HUDEP-2 (cell line): ENCODE results near the gene RAB36.
A peak's percentile ranks its signal among the peaks of the same experiment; 100 is the strongest.

Experiments
- DNase-seq, 76 experiments: peaks; one replicate each; lab custom pipeline; 2025; ENCODE audit not compliant: unreplicated experiment in 76 of 76; lab: John Stamatoyannopoulos, UW

The RAB36 gene

DNA sequence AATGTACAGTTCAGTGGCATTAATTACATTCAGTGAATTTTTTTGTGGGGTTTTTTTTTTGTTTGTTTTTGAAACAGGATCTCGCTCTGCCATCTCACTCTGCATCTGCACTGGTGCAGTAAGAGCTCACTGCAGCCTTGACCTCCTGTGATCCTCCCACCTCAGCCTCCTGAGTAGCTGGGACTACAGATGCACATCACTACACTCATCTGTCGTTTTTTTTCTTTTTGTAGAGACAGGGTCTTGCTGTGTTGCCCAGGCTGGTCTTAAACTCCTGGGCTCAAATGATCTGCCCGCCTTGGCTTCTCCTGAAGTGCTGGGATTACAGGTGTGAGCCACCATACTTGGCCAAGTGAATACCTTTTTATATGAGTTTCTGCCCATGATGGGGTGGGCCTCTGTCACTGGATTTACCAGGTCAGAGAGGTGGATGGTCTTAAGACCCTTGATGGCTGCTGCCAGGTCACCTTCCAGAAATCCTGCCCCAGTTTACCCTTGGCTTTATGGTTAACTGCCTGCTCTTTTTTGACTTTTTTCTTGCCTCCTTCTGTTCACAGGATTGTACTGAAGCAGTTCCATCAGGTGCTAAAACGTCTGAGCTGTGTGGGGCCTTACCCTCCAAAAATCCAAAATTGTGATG lies 57.7 kb downstream of the RAB36 start:
- DNase-seq, result no peak

DNA sequence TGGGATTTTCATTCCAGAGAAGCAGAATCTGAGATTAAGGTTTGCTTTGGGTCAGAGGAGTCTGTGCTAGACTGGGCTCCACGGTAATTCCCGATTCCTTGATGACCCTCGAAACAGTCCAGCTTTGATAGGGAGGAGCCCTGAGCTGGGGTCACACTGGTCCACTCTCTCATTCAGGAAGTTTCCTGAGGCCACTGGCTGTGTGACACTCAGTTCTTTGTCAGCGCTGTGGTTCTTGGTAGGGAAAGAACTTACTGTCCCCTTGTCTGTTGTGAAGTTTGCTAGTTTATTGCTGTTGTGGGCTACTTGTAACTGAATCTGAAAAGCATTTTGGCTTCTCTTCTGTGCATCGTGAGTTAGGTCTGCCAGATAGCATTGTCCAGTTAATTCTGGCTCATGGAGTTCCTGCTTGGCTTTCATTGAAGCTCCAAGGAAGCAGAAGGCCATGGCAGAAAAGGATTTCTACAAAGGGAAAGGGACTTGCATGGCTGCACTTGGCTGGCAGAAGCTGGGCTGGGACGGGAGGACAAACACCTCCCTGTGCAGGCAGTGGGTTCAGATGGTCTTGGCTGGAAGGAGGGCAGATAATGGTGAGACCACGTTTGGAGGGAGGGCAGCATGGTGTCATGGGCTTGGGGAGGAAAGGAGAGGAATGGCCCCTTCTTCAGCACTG lies 58.3 kb downstream of the RAB36 start:
- no peak for DNase-seq

DNA sequence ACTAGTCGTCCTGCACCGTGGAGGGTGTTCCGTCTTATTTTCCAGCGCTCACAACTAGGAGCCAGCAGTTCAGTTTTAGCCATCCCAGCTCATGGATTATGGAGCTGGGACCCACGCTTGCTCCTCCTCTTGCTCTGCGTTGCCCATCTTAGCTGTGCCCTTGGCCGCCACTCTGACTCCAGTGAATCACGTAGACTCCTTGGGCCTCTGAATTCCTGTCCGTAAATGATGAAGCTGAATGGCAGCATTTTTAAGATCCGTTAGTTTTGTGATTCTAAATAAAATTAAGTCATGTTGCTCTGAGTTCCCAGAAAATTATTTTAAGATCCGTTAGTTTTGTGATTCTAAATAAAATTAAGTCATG lies 58.8 kb downstream of the RAB36 start:
- no peak for DNase-seq

DNA sequence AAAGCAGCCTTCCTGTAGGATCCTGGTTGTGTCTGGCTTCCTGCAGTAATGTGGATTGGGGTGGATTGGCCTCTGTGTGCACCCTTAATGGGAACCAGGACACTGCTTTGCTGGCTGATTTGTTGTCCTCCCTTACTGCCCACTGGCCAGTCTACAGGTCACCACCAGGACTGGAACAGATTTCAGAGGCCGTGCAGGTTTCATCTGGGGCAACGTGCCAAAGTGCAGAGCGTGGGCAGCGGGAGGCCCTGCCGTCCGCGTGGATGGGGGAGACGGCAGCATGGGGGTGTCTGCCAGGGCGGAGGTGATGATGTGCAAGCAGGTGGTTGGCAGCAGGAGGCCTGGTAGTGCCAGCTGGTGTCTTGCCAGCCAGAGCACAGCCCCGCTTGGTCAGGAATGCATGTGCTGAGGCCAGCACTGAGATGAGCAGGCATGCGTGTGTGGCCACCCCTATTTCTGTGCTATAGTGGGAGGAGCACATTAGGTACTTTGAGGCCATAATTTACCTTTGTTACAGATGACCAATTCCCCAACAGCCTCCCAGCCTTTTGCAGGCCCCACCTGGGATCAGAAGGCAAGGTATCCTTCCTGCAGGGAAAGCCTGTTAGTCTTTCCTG lies 59.4 kb downstream of the RAB36 start:
- peak in 34 of 76 experiments; percentile 14 to 65 (median 32) for DNase-seq

GRCh38 chr22:23205339-23206049 lies 60.2 kb downstream of the RAB36 start:
- no peak for DNase-seq

- DNase-seq, result no peak
Measured at GRCh38 chr22:23206915-23207314, 61.6 kb downstream of the RAB36 start.

DNA sequence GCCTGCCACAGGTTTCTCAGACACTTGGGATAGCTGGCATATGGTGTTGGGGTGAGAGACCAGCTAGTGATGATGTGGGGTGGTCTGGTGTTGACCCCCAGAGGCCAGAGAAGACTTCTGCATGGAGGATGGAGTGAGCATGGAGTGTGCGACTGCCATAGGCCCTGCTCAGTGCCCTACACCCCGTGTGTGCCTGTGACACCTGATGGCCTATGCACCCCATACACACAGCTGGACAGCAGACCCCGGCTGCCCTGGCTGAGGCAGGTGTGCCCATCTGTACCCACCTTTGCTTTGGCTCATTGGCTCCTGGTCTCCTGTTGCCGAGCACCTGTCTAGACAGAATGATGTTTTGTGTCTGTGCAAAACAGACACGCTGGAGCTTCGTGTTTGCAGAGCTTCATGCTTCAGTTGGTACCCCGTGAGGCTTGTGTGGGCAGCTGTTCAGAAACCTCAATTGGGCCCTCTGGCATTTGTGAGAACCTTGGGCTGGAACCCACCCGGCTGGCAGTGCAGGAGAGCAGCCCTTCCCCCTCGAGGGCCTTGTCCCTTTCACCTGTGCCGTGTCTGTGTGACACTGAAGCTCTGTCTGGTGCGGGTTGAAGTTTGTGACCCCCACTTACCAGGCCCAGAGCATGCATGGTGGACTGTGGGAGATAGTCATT lies 62.6 kb downstream of the RAB36 start:
- no peak for DNase-seq

DNA sequence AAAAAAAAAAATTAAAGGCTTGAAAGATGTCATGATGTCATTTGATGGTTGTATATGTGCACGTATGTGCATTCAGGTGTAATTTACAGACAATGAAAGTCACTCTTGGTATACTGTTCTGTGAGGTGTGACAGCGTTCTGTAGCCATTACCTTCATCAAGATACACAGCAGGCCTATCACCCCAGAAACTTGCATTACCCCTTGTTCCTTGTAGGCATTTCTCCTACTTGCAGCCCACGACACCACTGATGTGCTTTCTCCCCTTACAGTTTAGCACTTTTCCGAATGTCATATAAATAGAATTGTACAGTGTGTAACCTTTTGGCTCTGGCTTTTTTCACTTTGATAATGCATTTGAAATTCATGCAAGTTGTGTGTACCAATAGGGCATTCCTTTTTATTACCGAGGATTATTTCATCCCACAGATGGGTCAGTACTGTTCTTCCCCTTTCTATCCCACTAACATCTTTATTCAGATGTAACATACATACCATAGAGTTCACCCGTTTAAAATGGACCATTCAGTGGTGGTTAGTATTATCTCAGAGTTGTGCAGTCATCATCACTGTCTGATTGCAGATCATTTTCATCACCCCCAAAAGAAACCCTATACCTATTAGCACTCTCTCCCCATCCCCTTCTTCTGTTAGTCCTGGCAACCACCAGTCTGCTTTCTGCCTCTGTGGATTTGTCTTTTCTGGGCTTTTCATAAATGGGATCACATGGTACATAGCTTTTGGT lies 65.3 kb downstream of the RAB36 start:
- no peak for DNase-seq

DNA sequence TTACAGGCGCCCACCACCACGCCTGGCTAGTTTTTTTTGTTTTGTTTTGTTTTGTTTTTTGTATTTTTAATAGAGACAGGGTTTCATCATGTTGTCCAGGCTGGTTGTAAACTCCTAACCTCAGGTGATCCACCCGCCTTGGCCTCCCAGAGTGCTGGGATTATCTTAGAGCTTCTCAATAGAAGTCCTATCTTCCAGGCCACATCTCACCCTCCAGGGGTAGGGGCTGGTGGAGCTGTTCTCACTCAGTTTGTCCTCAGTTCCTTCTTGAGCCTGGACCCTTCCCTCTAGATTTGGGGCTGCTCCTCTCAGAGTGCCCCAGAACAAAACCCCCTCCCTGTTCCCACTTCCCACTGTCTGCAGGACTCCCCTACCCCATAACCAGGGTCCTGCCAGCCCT lies 66.3 kb downstream of the RAB36 start:
- no peak for DNase-seq

GRCh38 chr22:23212061-23213021 lies 67.1 kb downstream of the RAB36 start:
- no peak for DNase-seq

DNA sequence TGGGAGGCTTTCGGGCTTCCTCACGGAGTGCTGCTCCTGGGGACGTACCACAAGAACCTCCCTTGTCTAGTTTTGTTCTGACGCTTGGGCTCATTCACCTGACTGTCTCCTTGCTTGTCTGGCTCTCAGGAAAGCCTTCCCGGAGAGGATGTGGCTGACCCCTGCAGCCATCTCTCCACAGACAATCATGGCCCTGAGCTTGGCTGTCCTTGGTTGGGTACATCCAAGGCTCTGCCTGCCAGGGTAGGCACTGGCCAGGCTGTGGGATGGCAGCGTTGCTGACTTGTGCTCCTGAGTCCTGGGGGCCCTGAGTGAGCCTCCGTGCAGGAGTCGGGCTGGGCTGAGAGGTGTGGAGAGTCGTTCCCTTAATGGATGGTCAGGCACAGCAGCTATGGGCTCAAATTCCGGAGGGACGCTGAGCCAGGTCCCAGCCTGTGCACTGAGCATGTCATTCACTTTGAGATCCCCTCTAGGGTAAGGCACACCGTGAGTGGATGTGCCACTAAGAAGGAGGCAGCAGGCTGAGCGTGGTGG lies 67.8 kb downstream of the RAB36 start:
- no peak for DNase-seq

GRCh38 chr22:23213581-23214334 lies 68.5 kb downstream of the RAB36 start:
- DNase-seq, result peak in 1 of 76 experiments; percentile 15
